Activated CD8-positive, alpha-beta memory T cell treated with anti-CD3 and anti-CD28 coated beads, Interleukin-2, amount 10 ng/mL, durations not matched to agents 7 days and 5 days (primary cell): ENCODE measurements around the gene GATAD2A. TPM values are rescaled to one million over a fixed set of nuclear protein-coding genes. Genes with fewer than 3 reads are reported as not detected.

ENCODE experiments used
- microRNA-seq: library from miRNA; unstranded; fragments of <30 nt; microRNA quantifications from one replicate; pipeline ENCODE4 v1.2.0, GENCODE V29; 2022
- total RNA-seq, 2 experiments: library from RNA; stranded (reverse); gene quantifications; one replicate each; pipeline ENCODE4 v1.2.3, GENCODE V29; 2021

Gene GATAD2A
- total RNA-seq, 2 experiments from 2014 or later, result 159 to 161 TPM

Small RNAs within 50 kb of the gene (microRNA-seq; reads per million reads assigned to microRNA genes)
- not detected for gene MIR640

Other genes starting within 250 kb of the GATAD2A start
- 1 to 10 TPM; 3.2 to 7.2 TPM for gene MEF2B, start 235.4 kb upstream of the GATAD2A start, total RNA-seq
- gene BORCS8, start 213.5 kb upstream of the GATAD2A start, total RNA-seq, result 10 to 100 TPM; 33.1 to 34.8 TPM
- 100 to 1,000 TPM; 110 to 121 TPM for gene RFXANK, start 213.4 kb upstream of the GATAD2A start, total RNA-seq
- 10 to 100 TPM; 32.8 to 33.0 TPM for gene NR2C2AP, start 202.3 kb upstream of the GATAD2A start, total RNA-seq
- gene NCAN, start 193.7 kb upstream of the GATAD2A start, total RNA-seq, result under 1 TPM in 1 of 2 experiments, not detected in 1; 0.05 TPM
- gene TM6SF2, start 132.4 kb upstream of the GATAD2A start, total RNA-seq, result not detected
- 10 to 100 TPM; 65.2 to 71.1 TPM for gene SUGP1, start 85.2 kb upstream of the GATAD2A start, total RNA-seq
- gene MAU2, start 84.8 kb upstream of the GATAD2A start, total RNA-seq, result 10 to 100 TPM; 80.6 to 82.4 TPM
- gene TSSK6, start 109.9 kb downstream of the GATAD2A start, total RNA-seq, result 1 to 10 TPM; 4.2 to 6.3 TPM
- gene NDUFA13, start 110.5 kb downstream of the GATAD2A start, total RNA-seq, result 100 to 1,000 TPM; 372 to 417 TPM
- gene YJEFN3, start 123.2 kb downstream of the GATAD2A start, total RNA-seq, result 1 to 10 TPM; 7.4 to 9.9 TPM
- gene CILP2, start 132.6 kb downstream of the GATAD2A start, total RNA-seq, result under 1 TPM; 0.12 to 0.15 TPM
- 10 to 100 TPM; 39.9 to 62.3 TPM for gene PBX4, start 213.0 kb downstream of the GATAD2A start, total RNA-seq
- 10 to 100 TPM; 39.4 to 46.1 TPM for gene LPAR2, start 222.5 kb downstream of the GATAD2A start, total RNA-seq
- 100 to 1,000 TPM; 110 to 111 TPM for gene GMIP, start 238.0 kb downstream of the GATAD2A start, total RNA-seq